ENCODE measurements around the gene ZNF467.

The ZNF467 gene

GRCh38 chr7:149787428-149788299 lies 14.3 kb upstream of the ZNF467 start:
- DNase-seq (ENCODE audit: low read depth in 2 of 2), result no peak

DNA sequence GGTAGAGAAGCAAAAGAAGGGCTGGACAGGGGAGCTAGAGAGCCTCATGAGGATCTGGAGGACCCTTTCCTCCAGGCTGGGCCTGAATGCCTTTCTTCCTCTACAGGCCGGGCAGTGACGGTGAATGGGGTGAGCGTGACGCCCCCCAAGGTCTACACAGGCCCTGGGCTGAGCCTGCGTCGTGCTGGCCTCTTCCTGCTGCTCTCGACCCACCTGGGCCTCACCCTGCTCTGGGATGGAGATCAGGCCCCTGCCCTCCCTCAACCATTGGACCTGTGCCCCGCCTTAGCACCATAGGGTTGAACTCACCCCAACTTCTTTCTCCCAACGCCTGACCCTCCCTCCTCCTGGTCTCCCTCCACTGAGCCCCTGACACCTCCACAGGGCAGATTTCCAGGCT lies 12.6 kb upstream of the ZNF467 start:
- DNase-seq (ENCODE audit: low read depth in 2 of 2), result no peak

GRCh38 chr7:149785402-149785801 lies 12.0 kb upstream of the ZNF467 start:
- no peak for DNase-seq (ENCODE audit: low read depth in 2 of 2)

- DNase-seq (ENCODE audit: low read depth in 2 of 2), result no peak
Observed at GRCh38 chr7:149784251-149784608, 10.8 kb upstream of the ZNF467 start.

DNA sequence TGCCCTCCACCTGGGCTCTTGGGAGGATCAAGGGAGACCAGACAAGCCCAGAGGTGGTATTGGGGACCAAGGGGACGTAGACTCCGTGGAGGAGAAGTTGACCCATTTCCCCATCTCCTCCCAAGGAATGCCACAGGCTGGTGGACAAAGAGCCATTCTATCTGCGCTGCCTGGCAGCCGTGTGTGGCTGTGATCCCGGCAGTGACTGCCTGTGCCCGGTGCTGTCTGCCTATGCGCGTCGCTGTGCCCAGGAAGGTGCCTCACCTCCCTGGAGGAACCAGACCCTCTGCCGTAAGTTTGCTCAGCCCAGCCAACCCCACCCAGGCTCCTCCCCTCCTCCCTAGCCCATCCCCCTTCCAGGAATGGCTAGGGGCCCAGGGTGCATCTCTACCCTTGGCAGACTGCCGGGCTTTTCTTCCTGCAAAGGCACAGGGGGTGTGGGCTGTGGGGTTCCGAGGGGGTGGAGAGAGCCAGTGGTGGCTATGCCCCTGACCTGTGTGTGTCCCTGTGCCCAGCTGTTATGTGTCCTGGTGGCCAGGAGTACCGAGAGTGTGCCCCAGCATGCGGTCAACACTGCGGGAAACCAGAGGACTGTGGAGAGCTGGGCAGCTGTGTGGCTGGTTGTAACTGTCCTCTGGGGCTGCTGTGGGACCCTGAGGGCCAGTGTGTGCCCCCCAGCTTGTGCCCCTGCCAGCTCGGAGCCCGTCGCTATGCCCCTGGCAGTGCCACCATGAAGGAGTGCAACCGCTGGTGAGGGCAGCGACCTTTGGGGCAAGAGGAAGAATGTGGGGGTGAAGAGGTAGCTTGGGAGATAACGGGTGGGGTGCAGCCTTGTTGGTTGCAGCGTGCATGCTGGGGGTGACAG lies 10.2 kb upstream of the ZNF467 start:
- no peak for DNase-seq (ENCODE audit: low read depth in 2 of 2)

DNA sequence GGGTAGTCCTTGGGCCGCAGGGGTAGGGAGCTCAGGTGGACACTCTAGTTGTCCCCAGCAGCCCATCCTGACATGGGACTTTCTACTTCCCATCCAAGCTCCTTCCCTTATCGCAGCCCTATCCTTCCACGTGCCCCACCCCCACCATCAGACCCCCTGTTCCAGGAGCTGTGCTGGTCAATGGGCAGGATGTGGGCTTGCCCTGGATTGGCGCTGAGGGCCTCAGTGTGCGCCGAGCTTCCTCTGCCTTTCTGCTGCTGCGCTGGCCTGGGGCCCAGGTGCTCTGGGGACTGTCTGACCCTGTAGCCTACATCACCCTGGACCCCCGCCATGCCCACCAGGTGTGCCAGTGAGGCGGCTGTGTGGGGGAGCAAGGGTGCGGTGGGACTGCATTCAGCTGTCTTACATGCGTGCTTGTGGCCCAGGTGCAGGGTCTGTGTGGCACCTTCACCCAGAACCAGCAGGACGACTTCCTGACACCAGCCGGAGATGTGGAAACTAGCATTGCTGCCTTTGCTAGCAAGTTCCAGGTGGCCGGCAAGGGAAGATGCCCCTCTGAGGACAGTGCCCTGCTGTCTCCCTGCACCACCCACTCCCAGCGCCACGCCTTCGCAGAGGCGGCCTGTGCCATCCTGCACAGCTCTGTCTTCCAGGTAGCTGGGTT lies 9.4 kb upstream of the ZNF467 start:
- no peak for DNase-seq (ENCODE audit: low read depth in 2 of 2)

DNA sequence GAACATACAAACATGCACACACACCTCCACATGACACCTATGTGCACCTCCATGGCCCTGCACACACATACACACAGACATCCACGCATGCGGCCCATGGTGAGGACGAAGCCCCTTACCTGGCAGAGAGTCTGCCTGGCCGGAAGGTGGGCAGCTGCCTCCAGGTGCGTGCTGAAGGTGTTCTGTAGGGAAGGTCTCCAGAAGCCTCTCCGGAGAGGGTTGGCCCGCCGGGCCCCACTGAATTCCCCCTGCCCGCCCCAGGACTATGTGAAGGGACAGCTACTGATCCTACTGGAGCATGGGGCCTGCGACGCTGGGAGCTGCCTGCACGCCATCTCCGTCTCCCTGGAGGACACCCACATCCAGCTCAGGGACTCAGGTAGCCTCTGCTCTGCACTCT lies 8.5 kb upstream of the ZNF467 start:
- no peak for DNase-seq (ENCODE audit: low read depth in 2 of 2)

DNA sequence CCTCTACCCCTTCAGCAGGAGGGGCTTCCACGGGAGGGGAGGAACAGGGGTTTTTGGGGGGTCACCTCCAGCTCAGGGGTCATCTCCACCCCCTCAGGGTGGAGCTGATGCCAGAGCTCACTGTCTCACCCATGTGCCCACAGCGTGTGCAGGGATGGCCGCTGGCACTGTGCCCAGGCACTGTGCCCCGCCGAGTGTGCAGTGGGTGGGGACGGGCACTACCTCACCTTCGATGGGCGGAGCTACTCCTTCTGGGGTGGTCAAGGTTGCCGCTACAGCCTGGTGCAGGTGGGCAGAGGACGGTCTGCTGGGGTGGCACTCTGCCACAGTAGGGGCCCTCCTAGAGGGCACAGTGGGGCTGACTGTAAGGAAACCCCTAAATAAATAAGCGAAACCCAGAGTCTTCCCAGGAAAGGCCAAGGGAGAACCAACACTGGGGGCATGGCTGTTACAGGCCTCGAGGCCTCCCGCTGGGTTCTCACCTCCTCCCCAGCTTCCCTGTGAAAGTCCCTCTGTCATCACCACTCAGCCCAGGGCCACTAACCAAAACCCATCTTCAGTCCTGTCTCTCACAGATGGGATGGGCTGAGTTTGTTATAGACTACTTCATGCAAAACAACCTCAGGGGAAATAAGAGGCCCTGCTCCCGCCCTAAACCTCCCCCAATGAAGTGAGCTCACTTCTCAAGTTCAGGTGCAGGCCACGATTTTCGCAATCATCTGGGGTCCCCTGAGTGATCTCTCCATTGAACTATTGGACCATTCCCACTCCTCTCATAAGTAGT lies 7.4 kb upstream of the ZNF467 start:
- DNase-seq (ENCODE audit: low read depth in 2 of 2), result no peak

DNA sequence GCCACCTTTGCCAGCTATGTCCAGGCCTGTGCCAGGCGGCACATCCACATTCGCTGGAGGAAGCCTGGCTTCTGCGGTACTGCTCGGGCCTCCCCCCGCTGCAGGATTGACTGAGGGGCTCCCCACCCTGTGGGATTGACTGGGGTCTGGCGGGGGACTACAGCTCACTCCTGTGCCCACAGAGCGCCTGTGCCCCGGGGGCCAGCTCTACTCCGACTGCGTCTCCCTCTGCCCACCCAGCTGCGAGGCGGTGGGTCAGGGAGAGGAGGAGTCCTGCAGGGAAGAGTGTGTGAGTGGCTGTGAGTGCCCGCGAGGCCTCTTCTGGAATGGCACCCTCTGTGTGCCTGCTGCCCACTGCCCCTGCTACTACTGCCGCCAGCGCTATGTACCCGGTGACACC lies 6.7 kb upstream of the ZNF467 start:
- DNase-seq (ENCODE audit: low read depth in 2 of 2), result no peak

DNA sequence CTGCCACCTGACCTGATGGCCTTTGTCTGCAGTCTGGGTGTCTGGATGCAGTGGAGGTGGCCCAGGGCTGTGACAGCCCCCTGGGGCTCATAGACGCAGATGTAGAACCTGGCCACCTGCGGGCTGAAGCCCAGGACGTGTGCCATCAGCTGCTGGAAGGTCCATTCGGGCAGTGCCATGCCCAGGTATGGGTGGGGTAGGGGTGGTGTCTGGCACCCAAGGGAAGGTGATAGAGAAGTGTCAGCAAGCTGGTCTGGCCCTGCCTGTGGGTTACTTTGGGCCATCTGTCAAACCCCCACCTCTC lies 6.1 kb upstream of the ZNF467 start:
- DNase-seq (ENCODE audit: low read depth in 2 of 2), result no peak

GRCh38 chr7:149778696-149779501 lies 5.5 kb upstream of the ZNF467 start:
- no peak for DNase-seq (ENCODE audit: low read depth in 2 of 2)

GRCh38 chr7:149778327-149778637 lies 4.9 kb upstream of the ZNF467 start:
- no peak for DNase-seq (ENCODE audit: low read depth in 2 of 2)

DNA sequence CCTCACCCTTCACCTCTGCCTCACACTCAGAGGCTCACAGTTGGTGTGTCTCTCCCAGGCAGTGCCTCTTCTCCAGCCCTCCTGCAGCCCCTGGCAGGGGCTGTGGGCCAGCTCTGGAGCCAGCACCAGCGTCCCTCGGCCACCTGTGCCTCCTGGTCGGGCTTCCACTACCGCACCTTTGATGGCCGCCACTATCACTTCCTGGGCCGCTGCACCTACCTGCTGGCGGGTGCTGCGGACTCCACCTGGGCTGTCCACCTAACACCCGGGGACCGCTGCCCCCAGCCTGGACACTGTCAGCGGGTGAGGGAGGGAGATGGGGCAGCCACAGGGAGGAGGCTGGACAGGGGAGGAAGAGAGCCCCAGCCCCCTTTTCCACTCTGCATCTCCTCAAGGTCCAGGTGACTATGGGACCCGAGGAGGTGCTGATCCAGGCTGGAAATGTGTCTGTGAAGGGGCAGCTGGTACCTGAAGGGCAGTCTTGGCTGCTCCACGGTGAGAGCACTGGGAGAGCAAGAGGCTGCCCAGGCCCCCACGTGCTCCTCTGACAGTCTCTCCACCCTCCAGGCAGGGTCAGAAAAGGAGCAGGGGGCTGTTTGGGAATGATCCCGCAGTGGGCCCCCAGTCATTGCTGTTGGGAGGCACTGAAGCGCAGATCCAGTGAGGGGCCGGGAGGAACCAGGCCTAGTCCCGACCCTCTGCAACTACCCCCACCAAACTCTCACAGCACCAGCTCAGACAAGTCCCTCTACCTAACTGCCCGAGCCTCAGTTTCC lies 4.4 kb upstream of the ZNF467 start:
- DNase-seq (ENCODE audit: low read depth in 2 of 2), result no peak

DNA sequence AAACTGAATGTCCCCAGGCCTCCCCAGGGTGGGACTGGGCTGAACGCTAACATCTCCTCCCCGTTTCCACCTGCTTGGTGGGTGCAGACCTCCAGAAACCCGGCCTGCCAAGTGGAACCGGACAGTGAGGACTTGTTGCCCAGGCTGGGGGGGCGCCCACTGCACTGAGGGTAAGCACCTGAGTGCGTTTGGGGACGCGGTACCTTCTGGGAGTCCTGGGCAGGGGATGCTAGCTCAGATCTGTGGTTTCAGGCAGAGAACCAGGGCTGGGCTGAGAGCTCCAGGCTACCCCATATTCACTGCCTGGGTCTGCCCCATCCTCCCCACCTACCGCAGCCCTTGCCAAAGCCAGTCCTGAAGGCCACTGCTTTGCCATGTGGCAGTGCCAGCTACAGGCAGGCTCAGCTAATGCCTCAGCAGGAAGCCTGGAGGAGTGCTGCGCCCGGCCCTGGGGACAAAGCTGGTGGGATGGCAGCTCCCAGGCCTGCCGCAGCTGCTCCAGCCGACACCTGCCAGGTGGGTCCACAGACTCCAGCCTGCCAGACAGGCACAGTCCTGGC lies 3.5 kb upstream of the ZNF467 start:
- DNase-seq (ENCODE audit: low read depth in 2 of 2), result no peak

GRCh38 chr7:149776289-149776688 lies 2.9 kb upstream of the ZNF467 start:
- DNase-seq (ENCODE audit: low read depth in 2 of 2), result no peak

DNA sequence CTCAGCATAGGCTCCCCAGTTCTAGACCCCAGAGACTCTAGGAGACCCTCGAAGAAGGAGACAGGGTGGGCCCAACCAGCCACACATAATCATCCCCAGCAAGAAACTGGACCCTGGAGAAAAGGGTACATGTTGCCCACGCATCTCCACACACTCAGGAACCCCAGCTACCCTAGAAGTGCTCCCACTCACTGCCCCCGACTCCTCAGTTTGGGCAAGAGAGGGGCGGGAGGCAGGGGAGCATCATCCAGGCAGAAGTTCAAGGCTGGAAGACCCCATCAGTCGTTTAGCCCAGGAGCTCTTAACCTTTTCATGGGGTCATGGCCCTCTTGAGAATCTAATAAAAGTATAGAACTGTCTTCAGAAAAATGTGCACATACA lies 1.8 kb upstream of the ZNF467 start:
- no peak for DNase-seq (ENCODE audit: low read depth in 2 of 2)

GRCh38 chr7:149774237-149775175 lies 1.1 kb upstream of the ZNF467 start:
- DNase-seq (ENCODE audit: low read depth in 2 of 2), result no peak

GRCh38 chr7:149772956-149773434 lies 393 bp downstream of the ZNF467 start:
- no peak for DNase-seq (ENCODE audit: low read depth in 2 of 2)

Measured in activated CD4-positive, alpha-beta T cell treated with anti-CD3 and anti-CD28 coated beads for 24 hours (primary cell).